ENCODE data around the gene RALGDS. TPM values are rescaled to one million over a fixed set of nuclear protein-coding genes. Genes with fewer than 3 reads are reported as not detected.
"Not testable (repeated sequence)": the region's sequence is repeated elsewhere in the genome, so short reads cannot be mapped to it uniquely, and the experiment has no call there.

The RALGDS gene
- total RNA-seq, 2 donors from 2014 or later = 27.6 to 28.3 TPM

GRCh38 chr9:133101356-133102189, 19.5 kb downstream of the RALGDS start:
- peak; percentile 79 for DNase-seq (ENCODE audit: low spot score)
- intact Hi-C loops (cut with DNase I) = loop anchor here (2.0 to 5.0 kb wide), 2 partner anchors 45 to 46 kb away; no protein-coding TSS in a partner anchor

- DNase-seq (ENCODE audit: low spot score) = no peak
- intact Hi-C loops (cut with DNase I) = loop anchor here in 1 of 2 donors (5.0 kb wide), 1 partner anchor 47 kb away; no protein-coding TSS in a partner anchor
These were observed 20.3 kb downstream of the RALGDS start for GRCh38 chr9:133100506-133101355.

- no peak for DNase-seq (ENCODE audit: low spot score)
- intact Hi-C loops (cut with DNase I) = loop anchor here in 1 of 2 donors (5.0 kb wide), 1 partner anchor 47 kb away; no protein-coding TSS in a partner anchor
These were observed 21.1 kb downstream of the RALGDS start for GRCh38 chr9:133099726-133100505.

GRCh38 chr9:133098871-133099270, 22.2 kb downstream of the RALGDS start:
- intact Hi-C loops (cut with DNase I) = no loop called here
- DNase-seq (ENCODE audit: low spot score) = no peak

GRCh38 chr9:133098104-133098754, 22.8 kb downstream of the RALGDS start:
- DNase-seq (ENCODE audit: low spot score) = peak; percentile 26
- intact Hi-C loops (cut with DNase I) = no loop called here

- intact Hi-C loops (cut with DNase I) = no loop called here
- DNase-seq (ENCODE audit: low spot score) = no peak
These were observed 26.1 kb downstream of the RALGDS start for GRCh38 chr9:133094842-133095393.

- DNase-seq (ENCODE audit: low spot score); intact Hi-C loops (cut with DNase I): not testable (repeated sequence)
These were observed 26.7 kb downstream of the RALGDS start for GRCh38 chr9:133094351-133094750.

GRCh38 chr9:133090752-133091385, 30.2 kb downstream of the RALGDS start:
- intact Hi-C loops (cut with DNase I) = no loop called here

GRCh38 chr9:133090187-133090586, 30.9 kb downstream of the RALGDS start:
- intact Hi-C loops (cut with DNase I) = no loop called here
- no peak for DNase-seq (ENCODE audit: low spot score)

More at GRCh38 chr9:133090752-133091385, 30.2 kb downstream of the RALGDS start:
- DNase-seq (ENCODE audit: low spot score) = no peak

- no peak for DNase-seq (ENCODE audit: low spot score)
- intact Hi-C loops (cut with DNase I) = no loop called here
These were observed 31.8 kb downstream of the RALGDS start for GRCh38 chr9:133089271-133089671.

- intact Hi-C loops (cut with DNase I) = no loop called here
- DNase-seq (ENCODE audit: low spot score) = no peak
These were observed 32.3 kb downstream of the RALGDS start for GRCh38 chr9:133088756-133089155.

GRCh38 chr9:133088146-133088750, 32.8 kb downstream of the RALGDS start:
- DNase-seq (ENCODE audit: low spot score) = no peak
- intact Hi-C loops (cut with DNase I) = no loop called here

GRCh38 chr9:133087429-133088145, 33.5 kb downstream of the RALGDS start:
- intact Hi-C loops (cut with DNase I) = no loop called here
- DNase-seq (ENCODE audit: low spot score) = no peak

GRCh38 chr9:133086894-133087293, 34.1 kb downstream of the RALGDS start:
- intact Hi-C loops (cut with DNase I) = no loop called here
- DNase-seq (ENCODE audit: low spot score) = no peak

- intact Hi-C loops (cut with DNase I); DNase-seq (ENCODE audit: low spot score): not testable (repeated sequence)
These were observed 34.7 kb downstream of the RALGDS start for GRCh38 chr9:133086212-133086860.

- intact Hi-C loops (cut with DNase I); DNase-seq (ENCODE audit: low spot score): not testable (repeated sequence)
These were observed 37.4 kb downstream of the RALGDS start for GRCh38 chr9:133083688-133084087.
